SU-DHL-6 (cell line): ENCODE data around the gene C1QC.

Experiments used
- CTCF ChIP-seq: fragments of 200-600 bp; sonication (generic); IDR thresholded peaks from one replicate; pipeline ENCODE4 v1.5.1; 2017; ENCODE audit warnings: antibody characterized with exemption, mild to moderate bottlenecking, low read length, moderate library complexity; ENCODE audit not compliant: insufficient read depth, poor library complexity, severe bottlenecking
- EZH2phosphoT487 ChIP-seq: fragments of 200-600 bp; sonication (generic), shearing (Covaris generic); conservative IDR thresholded peaks from 2 replicates; pipeline ENCODE4 v1.6.1; 2018; ENCODE audit warnings: mild to moderate bottlenecking, antibody characterized with exemption, low read length, moderate library complexity, mixed read lengths

GRCh38 chr1:22674410-22674749 is 30.9 kb downstream of the C1QC start:
- TF ChIP-seq CTCF (no peak), EZH2phosphoT487 (no peak)
